Bronchial epithelial cell (primary cell): ENCODE results near the gene ABL1. TPM values are rescaled to one million over a fixed set of nuclear protein-coding genes. Genes with fewer than 3 reads are reported as not detected.

Experiments used
- DNase-seq: peaks from one replicate; pipeline ENCODE4 v3.0.0-alpha.2; 2010; ENCODE audit warnings: low read depth
- FAIRE-seq: peaks from 2 replicates; lab custom pipeline; 2011; peaks lifted over from hg19 to GRCh38; lab: Jason Lieb, UNC
- H3K27me3 ChIP-seq: 2 replicates; pipeline ENCODE4 v1.5.1; 2011; ENCODE audit warnings: low read length; ENCODE audit not compliant: control insufficient read depth, insufficient read depth
- H3K36me3 ChIP-seq: 2 replicates; pipeline ENCODE4 v1.5.1; 2011; ENCODE audit warnings: low read length; ENCODE audit not compliant: control insufficient read depth, insufficient read depth
- H3K4me3 ChIP-seq: 2 replicates; pipeline ENCODE4 v1.5.1; 2011; ENCODE audit warnings: mild to moderate bottlenecking, low read depth, low read length, control low read depth
- CTCF ChIP-seq: IDR thresholded peaks from 2 replicates; pipeline ENCODE4 v1.5.1; 2011; ENCODE audit warnings: mild to moderate bottlenecking, moderate library complexity, low read length, control low read depth, inconsistent platforms; ENCODE audit not compliant: insufficient read depth, severe bottlenecking
- total RNA-seq: library from RNA; depleted of rRNA; stranded (reverse); fragments of >200 nt; gene quantifications from 2 replicates; pipeline ENCODE4 v1.2.1, GENCODE V29; 2014

Gene ABL1
- total RNA-seq, 1 donor from 2014 or later: 17.6 TPM

GRCh38 chr9:130839132-130840111 lies 4.4 kb downstream of the ABL1 start:
- Histone ChIP-seq H3K4me3 (no peak overlapping the region), H3K36me3 (no peaks in the 10 kb centered on the region), H3K27me3 (no peaks in the 10 kb centered on the region)
- TF ChIP-seq CTCF: no peak
- FAIRE-seq (no peak), DNase-seq (no peak)

- no peak overlapping the region for H3K4me3 ChIP-seq
These were observed 7.5 kb downstream of the ABL1 start for GRCh38 chr9:130842545-130842944.

GRCh38 chr9:130843049-130843908 lies 8.2 kb downstream of the ABL1 start:
- no peak for DNase-seq
- no peak for FAIRE-seq

More at GRCh38 chr9:130842545-130842944, 7.5 kb downstream of the ABL1 start:
- no peak for TF ChIP-seq CTCF
- H3K36me3 ChIP-seq: no peaks in the 10 kb centered on the region
- H3K27me3 ChIP-seq: no peaks in the 10 kb centered on the region
- FAIRE-seq: no peak
- no peak for DNase-seq

GRCh38 chr9:130844044-130844451 lies 9.0 kb downstream of the ABL1 start:
- DNase-seq (no peak), FAIRE-seq (no peak)
- Histone ChIP-seq H3K27me3 (no peaks in the 10 kb centered on the region), H3K4me3 (no peak overlapping the region), H3K36me3 (no peaks in the 10 kb centered on the region)
- no peak for TF ChIP-seq CTCF

More at GRCh38 chr9:130843049-130843908, 8.2 kb downstream of the ABL1 start:
- Histone ChIP-seq H3K27me3 (no peaks in the 10 kb centered on the region), H3K36me3 (no peaks in the 10 kb centered on the region), H3K4me3 (no peak overlapping the region)
- TF ChIP-seq CTCF: no peak

GRCh38 chr9:130845254-130845653 lies 10.2 kb downstream of the ABL1 start:
- no peaks in the 10 kb centered on the region for H3K27me3 ChIP-seq
- no peak overlapping the region for H3K4me3 ChIP-seq
- DNase-seq: no peak
- no peaks in the 10 kb centered on the region for H3K36me3 ChIP-seq
- FAIRE-seq: no peak
- no peak for TF ChIP-seq CTCF
